ENCODE data around the gene PKD1L1.

The PKD1L1 gene

GRCh38 chr7:47763063-47763974 is 184.9 kb downstream of the PKD1L1 start:
- TF ChIP-seq CTCF (conservative IDR thresholded peaks at IDR 0.05), result no peak
- H3K27ac ChIP-seq, result 0 out of 2 replicates have a peak overlapping the region, but pooled peaks have one; percentile 15

GRCh38 chr7:47762746-47763062 is 185.6 kb downstream of the PKD1L1 start:
- no peak overlapping the region for H3K27ac ChIP-seq
- no peak for TF ChIP-seq CTCF (conservative IDR thresholded peaks at IDR 0.05)

GRCh38 chr7:47762207-47762606 is 186.1 kb downstream of the PKD1L1 start:
- no peak overlapping the region for H3K27ac ChIP-seq
- TF ChIP-seq CTCF (conservative IDR thresholded peaks at IDR 0.05), result no peak

GRCh38 chr7:47759056-47759706 is 189.1 kb downstream of the PKD1L1 start:
- TF ChIP-seq CTCF (conservative IDR thresholded peaks at IDR 0.05), result peak; percentile 12; the same call in 1 of the 2 replicates
- H3K27ac ChIP-seq, result no peak overlapping the region

GRCh38 chr7:47758546-47758945 is 189.7 kb downstream of the PKD1L1 start:
- TF ChIP-seq CTCF (conservative IDR thresholded peaks at IDR 0.05), result no peak
- H3K27ac ChIP-seq, result peak overlapping the region; percentile 20; the same call in 1 of the 2 replicates

- TF ChIP-seq CTCF (conservative IDR thresholded peaks at IDR 0.05), result peak; percentile 38
- peak overlapping the region; percentile 20; the same call in 1 of the 2 replicates for H3K27ac ChIP-seq
Observed at GRCh38 chr7:47757921-47758411, 190.3 kb downstream of the PKD1L1 start.

GRCh38 chr7:47756636-47757035 is 191.6 kb downstream of the PKD1L1 start:
- no peak for TF ChIP-seq CTCF (conservative IDR thresholded peaks at IDR 0.05)
- H3K27ac ChIP-seq, result no peak overlapping the region

Data from VCaP (cell line).